GM21381 (cell line): ENCODE data around the gene CDKN2B.

Experiments
- ATAC-seq: cut with Tn5 transposase; IDR thresholded peaks from one replicate; pipeline ENCODE4 v1.9.1; 2021; ENCODE audit warnings: mild to moderate bottlenecking, moderate library complexity; ENCODE audit not compliant: unreplicated experiment

CDKN2B gene

GRCh38 chr9:22035591-22036011, 26.5 kb upstream of the CDKN2B start:
- ATAC-seq = no peak

- no peak for ATAC-seq
These were observed 24.0 kb upstream of the CDKN2B start for GRCh38 chr9:22033012-22033630.

DNA sequence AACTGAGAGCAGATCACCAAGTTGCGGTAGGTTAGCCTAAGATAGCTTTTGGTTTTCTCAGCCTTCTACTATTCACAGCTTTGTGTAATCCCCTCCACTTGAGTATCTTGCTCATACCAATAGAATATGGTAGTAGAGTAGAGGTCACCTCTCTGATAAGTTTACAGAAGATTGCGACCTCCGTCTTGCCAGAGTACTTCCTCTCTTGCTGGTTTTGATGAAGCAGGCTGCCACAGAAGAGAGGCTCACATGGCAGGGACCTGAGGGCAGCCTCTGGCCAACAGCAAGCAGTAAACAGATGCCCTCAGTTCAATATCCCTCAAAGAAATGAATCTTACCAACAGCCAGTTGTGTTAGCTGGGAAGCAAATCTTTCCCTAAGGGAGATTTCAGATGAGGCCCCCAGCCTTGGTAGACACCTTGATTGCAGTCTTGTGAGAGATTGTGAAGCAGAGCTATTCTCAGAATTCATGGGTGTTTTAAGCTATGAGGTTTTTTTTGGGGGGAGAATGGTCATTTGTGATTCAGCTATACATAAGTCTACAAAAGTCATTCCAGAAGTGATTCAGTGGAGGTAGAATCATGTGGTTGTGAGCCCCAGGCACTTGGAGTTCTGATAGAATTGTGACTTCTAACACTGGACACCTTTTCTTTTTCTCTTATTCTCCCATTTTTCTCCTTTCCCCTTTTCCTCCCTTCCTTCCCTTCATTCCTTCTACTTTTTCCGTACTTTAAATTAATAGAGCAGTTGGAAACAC, 22.7 kb upstream of the CDKN2B start:
- no peak for ATAC-seq

- peak; percentile 75 for ATAC-seq
These were observed 21.0 kb upstream of the CDKN2B start for GRCh38 chr9:22030101-22030598.

GRCh38 chr9:22029231-22029630, 20.1 kb upstream of the CDKN2B start:
- ATAC-seq = no peak

DNA sequence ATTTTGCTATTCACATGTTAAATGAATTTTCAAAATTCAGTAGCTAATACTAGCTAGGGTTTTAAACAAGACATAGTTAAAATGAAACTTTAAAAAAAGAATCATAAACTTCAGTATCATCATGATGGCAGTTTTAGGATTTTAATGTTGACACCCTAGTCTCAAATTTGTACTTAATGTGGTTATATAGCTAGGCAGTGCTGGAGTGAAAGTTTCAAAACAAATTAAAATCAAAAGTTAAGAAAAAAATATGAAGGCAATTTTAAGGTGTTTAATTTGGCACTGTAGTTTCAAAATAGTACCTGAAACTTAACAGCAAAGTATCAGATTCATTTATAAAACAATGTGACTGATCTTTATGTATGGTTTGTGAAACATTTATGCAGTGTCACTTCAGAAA, 19.3 kb upstream of the CDKN2B start:
- ATAC-seq = no peak

DNA sequence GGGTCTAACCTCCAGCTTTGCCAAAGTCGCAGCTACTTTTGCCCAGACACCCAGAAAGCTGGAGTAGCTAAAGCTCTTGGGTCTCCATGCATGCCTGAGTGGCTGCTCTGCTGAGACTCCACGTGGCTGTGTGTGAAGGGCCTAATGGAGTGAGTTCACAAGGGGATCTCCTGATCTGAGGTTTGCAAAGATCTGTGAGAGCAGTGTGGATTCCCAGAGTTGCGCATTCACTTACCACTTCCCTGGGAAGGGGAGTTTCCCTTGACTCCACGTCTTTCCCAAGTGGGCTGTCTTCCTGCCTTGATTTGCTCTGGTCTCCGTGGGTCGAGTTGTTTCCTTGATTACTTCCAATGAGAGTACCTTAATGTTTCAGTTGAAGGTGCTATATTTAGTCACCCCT, 17.6 kb upstream of the CDKN2B start:
- no peak for ATAC-seq

- ATAC-seq = no peak
These were observed 13.3 kb upstream of the CDKN2B start for GRCh38 chr9:22022396-22022795.

- ATAC-seq = no peak
These were observed 1.9 kb upstream of the CDKN2B start for GRCh38 chr9:22010866-22011625.

DNA sequence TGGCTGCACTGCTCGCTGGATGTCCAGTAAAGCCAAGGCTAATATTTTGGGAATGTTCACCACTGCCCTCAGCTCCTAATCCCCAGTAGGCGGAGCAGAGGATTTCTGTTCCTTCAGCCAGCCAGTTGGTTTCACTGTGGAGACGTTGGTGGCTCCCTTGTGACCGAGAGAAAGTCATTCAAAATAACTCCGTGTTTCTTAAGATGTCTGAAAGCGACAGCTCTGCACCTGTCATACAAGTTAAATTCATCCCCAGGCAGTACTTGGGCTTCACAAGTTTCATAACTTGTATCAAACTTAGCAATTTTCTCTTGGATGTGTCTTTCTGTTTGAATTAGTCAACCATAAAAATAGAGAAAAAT, 382 bp upstream of the CDKN2B start:
- ATAC-seq = peak; percentile 30

DNA sequence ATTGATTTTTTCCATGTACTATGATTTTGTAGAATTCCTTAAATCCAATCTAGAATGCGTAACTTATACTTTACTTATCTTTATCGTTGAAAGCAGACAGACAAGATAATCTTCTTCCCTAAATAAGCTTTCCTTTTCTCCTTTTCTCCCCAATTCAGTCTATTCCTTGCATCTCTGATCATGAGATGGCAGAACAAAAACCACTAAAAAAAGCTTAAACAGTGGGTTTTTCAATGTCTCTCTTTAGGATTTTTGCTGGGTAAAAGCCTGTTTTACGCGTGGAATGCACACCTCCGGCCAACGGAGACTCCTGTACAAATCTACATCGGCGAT, 755 bp downstream of the CDKN2B start:
- ATAC-seq = no peak

DNA sequence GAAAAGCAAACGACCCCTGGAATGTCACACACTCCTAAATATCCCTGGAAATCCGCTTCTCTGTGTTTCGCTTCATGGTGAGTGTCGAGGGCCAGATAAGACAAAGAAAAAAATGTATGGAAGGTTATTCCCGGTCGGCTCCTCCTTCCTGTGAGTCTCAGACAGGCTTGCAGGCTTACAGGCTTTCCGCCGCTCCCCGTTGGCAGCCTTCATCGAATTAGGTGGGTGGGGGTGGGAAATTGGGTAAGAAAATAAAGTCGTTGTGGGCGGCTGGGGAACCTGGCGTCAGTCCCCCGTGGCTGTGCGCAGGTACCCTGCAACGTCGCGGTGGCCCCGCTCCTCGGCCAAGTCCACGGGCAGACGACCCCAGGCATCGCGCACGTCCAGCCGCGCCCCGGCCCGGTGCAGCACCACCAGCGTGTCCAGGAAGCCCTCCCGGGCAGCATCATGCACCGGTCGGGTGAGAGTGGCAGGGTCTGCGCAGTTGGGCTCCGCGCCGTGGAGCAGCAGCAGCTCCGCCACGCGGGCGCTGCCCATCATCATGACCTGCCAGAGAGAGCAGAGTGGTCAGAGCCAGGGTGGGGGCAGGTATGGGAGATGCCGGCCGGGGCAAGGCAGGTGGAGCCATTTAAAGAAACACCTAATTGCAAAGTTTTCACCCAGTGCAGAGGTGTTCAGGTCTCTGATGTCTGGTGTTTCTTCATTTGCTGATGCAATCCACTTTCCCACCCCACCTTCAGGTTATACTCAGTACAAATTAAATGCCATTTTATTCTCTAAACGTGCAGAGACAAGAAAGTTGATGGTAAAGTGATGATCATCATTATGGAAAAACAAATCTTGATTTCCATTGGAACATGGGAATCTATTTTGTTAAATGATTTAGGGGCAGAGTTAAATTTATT, 3.2 kb downstream of the CDKN2B start:
- ATAC-seq = no peak

- no peak for ATAC-seq
These were observed 3.9 kb downstream of the CDKN2B start for GRCh38 chr9:22005021-22005701.

GRCh38 chr9:22002038-22002437, 7.1 kb downstream of the CDKN2B start:
- ATAC-seq = no peak

GRCh38 chr9:21998026-21998425, 11.1 kb downstream of the CDKN2B start:
- ATAC-seq = no peak

DNA sequence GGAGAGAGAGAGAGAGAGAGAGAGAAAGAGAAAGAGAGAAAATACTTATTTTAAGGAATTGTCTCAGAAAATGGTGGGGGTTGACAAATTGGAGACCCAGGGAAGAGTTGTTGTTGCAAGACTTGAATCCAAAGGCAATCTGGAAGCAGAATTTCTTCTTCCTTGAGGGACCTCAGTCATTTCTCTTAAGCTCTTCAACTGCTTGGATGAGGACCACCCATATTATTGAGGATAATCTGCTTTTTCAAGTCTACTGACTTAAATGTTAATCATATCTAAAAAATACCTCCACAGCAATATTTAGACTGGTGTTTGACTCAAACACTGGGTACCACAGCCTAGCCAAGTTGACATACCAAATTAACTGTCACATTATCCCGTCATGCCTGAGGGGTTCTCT, 11.6 kb downstream of the CDKN2B start:
- ATAC-seq = no peak

- ATAC-seq = no peak
These were observed 12.2 kb downstream of the CDKN2B start for GRCh38 chr9:21996858-21997257.

- no peak for ATAC-seq
These were observed 12.7 kb downstream of the CDKN2B start for GRCh38 chr9:21996438-21996837.

- ATAC-seq = no peak
These were observed 13.3 kb downstream of the CDKN2B start for GRCh38 chr9:21995666-21996398.
